Measurements from ENCODE around the gene NFKB2.

Gene NFKB2

DNA sequence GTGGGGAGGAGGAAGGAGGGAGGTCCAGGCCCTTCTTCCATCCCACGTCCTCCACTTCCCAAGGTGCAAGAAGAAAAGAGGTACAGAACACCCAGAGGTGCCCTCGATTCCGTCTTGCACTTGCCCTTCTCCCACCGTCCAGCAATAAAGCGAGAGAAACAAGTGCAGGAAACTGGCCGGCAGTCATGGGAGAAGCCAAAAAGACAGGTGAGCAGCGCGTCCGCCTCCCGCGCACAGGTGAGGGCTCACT lies 54.5 kb downstream of the NFKB2 start:
- peak overlapping the region; percentile 61 for H3K4me2 ChIP-seq
- TF ChIP-seq, protein P1, sequence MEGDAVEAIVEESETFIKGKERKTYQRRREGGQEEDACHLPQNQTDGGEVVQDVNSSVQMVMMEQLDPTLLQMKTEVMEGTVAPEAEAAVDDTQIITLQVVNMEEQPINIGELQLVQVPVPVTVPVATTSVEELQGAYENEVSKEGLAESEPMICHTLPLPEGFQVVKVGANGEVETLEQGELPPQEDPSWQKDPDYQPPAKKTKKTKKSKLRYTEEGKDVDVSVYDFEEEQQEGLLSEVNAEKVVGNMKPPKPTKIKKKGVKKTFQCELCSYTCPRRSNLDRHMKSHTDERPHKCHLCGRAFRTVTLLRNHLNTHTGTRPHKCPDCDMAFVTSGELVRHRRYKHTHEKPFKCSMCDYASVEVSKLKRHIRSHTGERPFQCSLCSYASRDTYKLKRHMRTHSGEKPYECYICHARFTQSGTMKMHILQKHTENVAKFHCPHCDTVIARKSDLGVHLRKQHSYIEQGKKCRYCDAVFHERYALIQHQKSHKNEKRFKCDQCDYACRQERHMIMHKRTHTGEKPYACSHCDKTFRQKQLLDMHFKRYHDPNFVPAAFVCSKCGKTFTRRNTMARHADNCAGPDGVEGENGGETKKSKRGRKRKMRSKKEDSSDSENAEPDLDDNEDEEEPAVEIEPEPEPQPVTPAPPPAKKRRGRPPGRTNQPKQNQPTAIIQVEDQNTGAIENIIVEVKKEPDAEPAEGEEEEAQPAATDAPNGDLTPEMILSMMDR (conservative IDR thresholded peaks at IDR 0.05; ENCODE audit: low read depth, low read length) = no peak
- H2AFZ ChIP-seq (ENCODE audit: low read depth) = peak overlapping the region; percentile 57

DNA sequence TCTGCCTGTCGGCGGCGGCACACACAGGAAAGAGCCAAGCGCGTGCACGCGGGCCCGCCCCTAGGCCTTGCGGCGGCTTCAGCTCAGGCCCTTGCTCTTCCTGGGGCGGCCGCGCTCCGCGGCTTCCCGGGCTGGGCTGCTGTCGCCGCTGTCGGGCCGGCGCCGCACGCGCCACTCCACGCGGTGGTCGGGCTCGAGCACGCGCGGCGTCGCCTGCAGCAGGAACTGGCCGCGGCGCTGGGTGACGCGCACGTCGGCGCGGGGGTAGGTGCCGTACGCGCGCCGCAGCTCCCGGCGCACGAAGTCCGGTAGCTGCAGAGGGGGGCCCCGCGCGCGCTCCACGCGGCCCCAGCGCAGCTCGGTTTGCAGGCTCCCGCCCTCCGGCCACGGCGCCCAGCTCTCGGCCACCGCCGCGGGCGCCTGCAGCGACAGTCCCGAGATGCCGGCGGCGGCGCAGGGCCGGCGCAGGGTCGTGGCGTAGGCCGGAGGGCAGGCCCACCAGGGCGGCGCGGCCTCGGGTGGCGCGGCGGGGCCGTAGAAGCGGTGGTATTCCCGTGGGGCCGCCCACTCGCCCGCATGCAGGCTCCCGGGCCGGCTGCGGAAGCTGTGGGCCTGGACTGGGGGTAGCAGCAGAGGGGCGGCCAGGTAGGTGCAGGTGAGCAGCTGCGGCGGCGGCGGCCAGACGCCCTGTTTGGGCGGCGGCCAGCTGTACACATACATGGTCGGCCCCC lies 55.0 kb downstream of the NFKB2 start:
- Histone ChIP-seq H3K4me2 (peak overlapping the region; percentile 61), H3K4me1 (ENCODE audit: low read depth, poor library complexity, severe bottlenecking) (peaks cover 36% of the 10 kb centered on the region), H2AFZ (ENCODE audit: low read depth) (peak overlapping the region; percentile 57), H3K9ac (peak overlapping the region; percentile 81), H3K27me3 (ENCODE audit: insufficient read depth, low read depth) (no peaks in the 10 kb centered on the region), H4K20me1 (ENCODE audit: insufficient read depth) (no peaks in the 10 kb centered on the region), H3K4me3 (IDR thresholded peaks at IDR 0.05; ENCODE audit: insufficient read depth, low read depth, low read length) (no peak overlapping the region), H3K27ac (peak overlapping the region; percentile 73), H3K36me3 (ENCODE audit: insufficient read depth) (no peaks in the 10 kb centered on the region), H3K79me2 (ENCODE audit: insufficient read depth, low read depth) (peaks cover 14% of the 10 kb centered on the region)
- TF ChIP-seq, protein P1 (conservative IDR thresholded peaks at IDR 0.05; ENCODE audit: low read depth, low read length) = no peak

More for the DNA sequence above, 54.5 kb downstream of the NFKB2 start:
- H4K20me1 ChIP-seq (ENCODE audit: insufficient read depth) = no peaks in the 10 kb centered on the region
- no peaks in the 10 kb centered on the region for H3K27me3 ChIP-seq (ENCODE audit: insufficient read depth, low read depth)
- H3K4me3 ChIP-seq (IDR thresholded peaks at IDR 0.05; ENCODE audit: insufficient read depth, low read depth, low read length) = no peak overlapping the region
- H3K4me1 ChIP-seq (ENCODE audit: low read depth, poor library complexity, severe bottlenecking) = peaks cover 36% of the 10 kb centered on the region
- peak overlapping the region; percentile 81 for H3K9ac ChIP-seq
- H3K36me3 ChIP-seq (ENCODE audit: insufficient read depth) = no peaks in the 10 kb centered on the region
- H3K27ac ChIP-seq = peak overlapping the region; percentile 73
- peaks cover 14% of the 10 kb centered on the region for H3K79me2 ChIP-seq (ENCODE audit: insufficient read depth, low read depth)

DNA sequence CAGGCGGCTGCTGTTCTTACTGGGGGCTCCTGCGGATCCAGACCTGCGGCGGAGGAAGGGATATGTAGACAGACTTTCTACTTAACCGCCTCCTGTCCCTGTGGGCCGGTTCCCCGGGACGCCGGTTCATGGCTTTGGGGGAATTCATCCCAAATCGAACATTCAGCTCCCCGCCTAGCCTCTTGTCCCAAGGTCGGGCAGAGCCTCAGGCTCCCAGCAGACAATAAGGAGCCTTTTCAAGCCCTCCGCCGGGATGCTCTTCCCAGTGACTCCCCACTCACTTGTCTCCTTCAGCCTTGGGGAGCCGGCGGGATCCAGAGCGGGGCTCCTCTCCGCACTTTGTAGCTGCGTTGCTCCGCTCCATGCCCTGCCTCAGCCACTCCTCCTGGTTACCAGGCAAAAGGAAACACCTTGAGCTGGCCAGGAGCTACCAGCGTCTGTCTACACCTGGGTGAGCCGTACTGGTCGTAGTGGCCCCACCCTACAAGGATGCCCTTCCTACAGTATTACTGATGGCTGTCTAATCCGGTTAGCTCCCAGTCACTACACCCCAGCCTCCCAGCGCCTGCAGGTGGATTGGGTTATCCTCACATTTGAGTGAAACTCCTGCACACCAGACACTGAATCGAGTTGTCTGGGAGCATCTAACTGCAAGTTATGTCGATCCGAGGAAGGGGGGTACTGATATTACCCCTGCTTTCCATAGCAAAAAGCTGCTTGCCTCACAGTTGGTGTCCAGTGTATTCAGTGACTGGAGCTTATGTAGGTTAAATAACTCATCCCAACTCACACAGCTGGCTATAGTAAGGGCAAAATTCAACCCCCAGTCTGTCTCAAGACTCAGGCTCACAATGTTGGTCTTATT lies 55.8 kb downstream of the NFKB2 start, which contains the start of gene C10orf95:
TSS of gene C10orf95 (minus strand) at position 439 of the 865 bp plus-strand sequence. CDS start 450 bp downstream, outside the sequence.
- Histone ChIP-seq H3K79me2 (ENCODE audit: insufficient read depth, low read depth) (peaks cover 14% of the 10 kb centered on the region), H3K4me3 (IDR thresholded peaks at IDR 0.05; ENCODE audit: insufficient read depth, low read depth, low read length) (no peak within 1 kb of the TSS), H3K9ac (peak within 1 kb of the TSS; percentile 81; the same call in 1 of the 2 replicates), H3K36me3 (ENCODE audit: insufficient read depth) (no peaks in the 10 kb centered on the region), H2AFZ (ENCODE audit: low read depth) (peak within 1 kb of the TSS; percentile 57; the same call in 1 of the 2 replicates), H3K27me3 (ENCODE audit: insufficient read depth, low read depth) (no peaks in the 10 kb centered on the region), H3K27ac (peak within 1 kb of the TSS; percentile 73), H3K4me2 (peak within 1 kb of the TSS; percentile 65), H3K4me1 (ENCODE audit: low read depth, poor library complexity, severe bottlenecking) (peaks cover 36% of the 10 kb centered on the region), H4K20me1 (ENCODE audit: insufficient read depth) (no peaks in the 10 kb centered on the region)
- TF ChIP-seq, protein P1 (conservative IDR thresholded peaks at IDR 0.05; ENCODE audit: low read depth, low read length) = no peak
